DMS53 (cell line): Measurements from ENCODE around the gene ABHD17B.
"Not testable (repeated sequence)": the region's sequence is repeated elsewhere in the genome, so short reads cannot be mapped to it uniquely, and the experiment has no call there.

Experiments
- DNase-seq: peaks from one replicate; lab custom pipeline; 2025; lab: John Stamatoyannopoulos, UW

ABHD17B gene

DNA sequence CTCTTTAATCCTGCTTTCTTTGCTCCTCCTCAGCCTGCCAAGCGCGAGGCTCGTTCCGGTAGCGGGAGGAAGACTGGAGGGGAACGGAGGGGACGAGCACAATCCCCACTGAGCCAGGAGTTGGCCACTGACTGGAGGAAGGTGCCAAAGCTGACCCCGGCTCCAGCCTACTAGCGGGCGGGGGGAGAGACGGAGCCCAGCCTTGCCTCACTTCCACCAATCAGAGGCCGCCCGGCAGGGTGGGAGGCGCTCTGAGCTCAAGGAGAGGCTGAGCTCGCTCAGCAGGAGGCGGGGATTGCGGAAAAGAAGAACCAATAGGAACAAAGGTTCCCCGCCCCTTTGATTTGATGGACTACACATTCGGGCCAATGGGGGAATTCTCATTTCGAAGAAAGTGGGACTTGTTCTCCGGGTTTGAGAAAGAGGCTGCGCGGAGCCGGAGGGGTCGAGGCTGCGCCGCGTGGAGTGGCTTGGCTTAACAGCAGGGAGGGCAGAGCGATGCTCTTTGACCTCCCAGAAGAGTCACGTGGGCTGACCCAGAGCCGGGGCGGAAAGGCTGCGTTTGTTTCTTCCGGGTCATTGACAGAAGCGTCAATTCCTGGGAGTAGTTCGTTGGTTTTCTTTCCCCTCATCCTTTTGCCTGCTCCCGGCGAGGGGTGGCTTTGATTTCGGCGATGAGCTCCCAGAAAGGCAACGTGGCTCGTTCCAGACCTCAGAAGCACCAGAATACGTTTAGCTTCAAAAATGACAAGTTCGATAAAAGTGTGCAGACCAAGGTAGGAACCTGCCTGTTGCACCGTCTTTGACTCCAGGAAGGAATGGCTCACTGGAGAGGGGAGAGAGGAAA is at the start of gene ABHD17B, which contains the start of gene C9orf85:
TSS of gene ABHD17B (minus strand) at position 133 of the 847 bp plus-strand sequence. CDS start 36,113 bp downstream, outside the sequence.
TSS of gene C9orf85 (plus strand) at position 579 of the 847 bp plus-strand sequence. CDS start at position 675, 96 bp downstream.
- peak; percentile 99 for DNase-seq

DNA sequence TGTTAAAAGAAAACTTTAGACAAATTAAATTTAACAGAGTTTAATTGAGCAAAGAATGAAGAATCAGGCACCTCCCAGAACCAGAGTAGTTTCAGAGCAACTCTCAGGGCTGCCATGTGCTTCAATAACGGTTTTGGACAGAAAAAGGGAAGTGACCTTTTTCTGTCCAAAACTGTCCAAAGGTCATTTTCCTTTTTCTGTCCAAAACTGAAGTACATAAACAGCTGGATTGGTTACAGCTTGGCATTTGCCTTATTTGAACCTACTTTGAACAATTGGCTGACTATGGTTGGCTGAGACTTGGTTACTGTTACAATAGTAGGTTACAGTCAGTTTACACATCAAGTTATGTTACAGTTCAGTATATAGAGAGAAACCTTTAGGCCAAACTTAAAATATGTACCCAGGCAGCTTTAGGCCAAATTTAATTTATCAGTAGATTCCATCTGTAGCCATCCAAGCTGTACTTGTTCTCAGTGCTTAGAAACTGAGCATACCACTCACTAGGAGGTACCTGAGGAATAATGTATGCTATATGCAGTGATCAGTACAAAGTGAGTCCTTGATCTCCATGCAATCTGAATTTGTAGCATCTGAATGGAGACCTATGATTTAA is 44.4 kb upstream of the ABHD17B start:
- no peak for DNase-seq

DNA sequence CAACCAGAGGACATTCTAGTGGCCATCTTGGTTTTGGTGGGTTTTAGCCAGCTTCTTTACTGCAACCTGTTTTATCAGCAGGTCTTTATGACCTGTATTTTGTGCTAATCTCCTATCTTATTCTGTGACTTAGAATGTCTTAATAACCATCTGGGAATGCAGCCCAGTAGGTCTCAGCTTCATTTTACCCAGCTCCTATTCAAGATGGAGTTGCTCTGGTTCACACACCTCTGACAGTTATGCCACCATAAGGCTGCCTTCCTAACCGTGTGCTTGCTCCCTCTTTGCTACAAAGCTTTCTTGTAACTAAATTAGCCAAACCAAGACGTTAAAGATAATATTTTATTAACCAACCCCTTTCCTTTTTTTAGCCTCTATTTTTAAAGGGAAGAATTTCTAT is 43.7 kb upstream of the ABHD17B start:
- DNase-seq: not testable (repeated sequence)

DNA sequence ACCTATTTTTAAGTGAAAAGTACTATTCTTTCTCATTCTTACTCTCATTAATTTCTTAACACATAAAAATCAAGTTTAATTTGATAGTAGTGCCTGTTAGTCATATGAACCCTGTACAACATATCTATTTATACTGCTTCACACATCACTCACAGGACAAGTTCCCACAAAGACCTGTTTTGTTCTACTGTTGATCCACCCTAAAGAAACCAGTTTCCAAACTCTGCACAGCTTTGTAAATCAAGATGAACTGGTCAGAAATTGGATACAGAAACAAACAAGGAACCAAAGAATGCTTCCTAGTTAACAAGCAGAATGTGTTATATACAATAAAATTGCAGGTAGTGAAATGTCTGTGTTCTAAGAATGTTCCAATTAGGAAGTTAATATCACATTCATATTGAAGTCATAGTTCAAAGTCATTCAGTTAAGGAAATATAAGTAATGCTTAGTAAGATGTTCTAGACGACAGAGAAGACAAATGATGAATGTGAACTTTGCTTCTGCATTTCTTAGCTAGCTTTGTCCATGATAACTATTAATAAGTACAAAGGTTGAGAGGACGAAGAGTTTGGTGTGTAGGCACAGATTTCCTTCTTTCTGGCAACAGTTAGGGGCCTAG is 33.9 kb upstream of the ABHD17B start:
- no peak for DNase-seq

DNA sequence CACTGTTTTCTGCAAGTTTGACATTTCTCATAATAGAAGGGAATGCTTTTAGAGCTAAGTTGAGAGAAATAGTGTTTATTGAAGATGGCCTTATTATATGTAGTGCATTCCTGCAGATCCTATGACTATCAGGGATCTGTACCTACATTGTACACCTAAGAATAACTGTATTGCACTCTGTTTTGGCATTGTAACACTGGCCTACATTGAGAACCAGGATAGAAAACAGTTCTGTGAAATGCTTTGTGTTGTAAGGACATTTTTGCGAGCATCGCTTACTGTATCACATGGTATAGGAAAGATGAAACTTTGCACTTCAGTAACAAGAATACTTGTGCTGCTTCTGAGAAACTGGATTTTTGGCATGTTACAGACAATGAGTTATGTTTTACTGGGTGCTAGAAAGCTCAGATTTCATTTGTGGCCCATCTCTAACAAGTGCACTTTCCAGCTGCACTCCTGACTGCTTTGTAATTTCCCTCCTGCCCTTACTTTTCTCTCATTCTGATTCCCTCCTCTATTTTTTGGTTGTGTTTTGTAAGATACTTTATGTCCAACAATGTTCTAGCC is 31.1 kb upstream of the ABHD17B start:
- no peak for DNase-seq

DNA sequence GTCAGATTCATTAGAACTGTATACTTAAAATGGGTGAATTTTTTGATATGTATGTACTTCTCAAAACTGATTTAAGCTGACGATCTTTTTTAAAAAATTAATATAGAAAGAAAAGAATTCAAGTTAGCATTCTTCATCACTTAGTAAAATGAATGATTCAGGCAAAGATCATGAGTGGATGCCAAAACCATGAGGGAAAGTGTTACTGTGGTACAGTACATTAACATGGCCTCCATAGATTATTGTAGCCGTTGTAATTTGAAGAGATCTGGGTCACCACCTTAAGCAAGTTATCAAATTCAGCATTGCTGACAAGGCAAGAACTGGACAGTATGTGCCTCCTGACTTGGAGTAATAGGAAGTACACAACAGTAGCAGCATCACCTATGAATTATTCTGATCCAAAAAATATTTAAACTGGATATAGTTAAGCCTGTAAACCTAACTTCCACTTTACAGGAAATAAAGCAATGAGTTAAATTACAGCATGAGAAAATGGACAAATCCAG is 30.1 kb upstream of the ABHD17B start:
- DNase-seq: no peak

DNA sequence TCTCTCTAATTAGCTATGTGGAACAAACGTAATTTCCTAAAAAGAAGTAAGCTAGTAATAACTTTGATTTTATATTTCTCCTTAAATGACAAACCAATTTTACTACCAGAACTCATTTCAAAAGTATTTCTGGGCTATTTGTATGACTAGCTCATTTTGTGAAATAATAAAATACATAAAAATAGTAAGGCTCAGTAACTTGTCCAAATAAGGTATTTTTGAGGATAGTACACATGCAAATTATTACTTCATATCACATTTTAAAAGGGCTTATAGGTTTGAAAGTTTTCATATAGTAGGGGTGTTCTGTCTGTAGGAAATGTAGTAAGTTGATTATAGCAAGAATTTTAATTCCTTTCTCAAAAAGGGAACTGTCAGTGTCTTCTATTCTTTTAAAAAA is 26.9 kb upstream of the ABHD17B start:
- no peak for DNase-seq

DNA sequence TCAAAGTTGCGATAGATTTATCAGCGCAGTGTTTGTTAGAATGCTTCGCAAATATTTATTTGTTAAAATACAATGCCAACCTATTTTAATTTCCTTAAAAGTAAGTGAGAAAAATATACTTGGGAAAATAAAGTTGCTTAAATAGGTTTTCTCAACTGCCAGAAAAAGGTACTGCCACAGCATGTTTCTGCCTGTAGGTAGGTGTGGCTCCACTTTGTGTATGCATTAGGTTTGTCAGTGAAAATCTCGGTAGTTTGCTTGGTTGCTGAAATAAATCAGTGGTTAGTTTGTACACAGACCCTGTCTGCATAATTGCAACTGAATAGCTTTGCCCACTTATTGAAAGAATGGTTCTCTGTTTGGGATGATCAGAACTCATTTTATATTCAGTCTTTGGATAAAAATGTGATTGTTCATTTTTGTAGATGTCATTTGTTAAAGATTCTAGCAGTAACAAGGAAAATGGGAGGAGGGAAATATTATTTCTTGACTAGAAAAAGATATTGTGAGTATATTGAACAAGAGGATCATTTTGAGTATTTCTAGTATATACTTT is 26.2 kb upstream of the ABHD17B start:
- no peak for DNase-seq

DNA sequence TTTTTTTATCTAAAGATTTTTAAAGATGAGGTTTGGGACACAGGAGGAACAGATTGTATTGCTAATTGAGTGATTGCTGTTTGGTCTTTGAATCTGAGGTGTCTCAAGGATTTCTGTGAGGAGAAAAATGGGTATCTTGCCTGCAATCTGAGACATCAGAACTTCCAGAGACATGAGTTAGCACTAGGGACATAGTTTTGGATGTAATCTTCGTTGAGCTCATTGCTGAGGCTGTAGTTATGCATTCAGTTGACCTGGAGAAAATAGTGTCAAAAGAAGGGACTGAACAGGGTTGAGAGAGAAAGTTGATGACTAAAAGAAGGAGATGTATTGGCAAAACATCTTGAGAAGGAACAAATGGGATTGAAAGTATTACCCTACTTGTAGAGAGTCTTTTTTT is 25.1 kb upstream of the ABHD17B start:
- DNase-seq: no peak

DNA sequence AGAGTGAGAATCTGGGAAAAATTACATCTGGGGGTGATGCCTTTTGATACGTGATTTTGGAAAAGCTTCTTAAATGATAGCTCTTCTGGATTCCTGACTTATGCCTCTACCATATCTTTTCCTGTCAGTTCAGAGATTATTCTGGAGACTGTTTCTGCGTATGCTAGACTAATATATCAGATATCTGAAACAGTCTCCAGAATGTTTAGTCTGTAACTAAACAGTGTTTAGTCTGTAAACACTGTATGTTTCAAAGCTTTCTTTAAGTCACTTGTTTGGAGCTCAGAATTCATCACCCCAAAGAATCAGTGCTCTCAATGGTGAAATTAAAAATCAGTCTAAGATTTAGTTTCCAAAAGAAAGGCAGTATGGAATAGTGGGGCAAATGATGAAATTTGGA is 20.2 kb upstream of the ABHD17B start:
- DNase-seq: no peak

DNA sequence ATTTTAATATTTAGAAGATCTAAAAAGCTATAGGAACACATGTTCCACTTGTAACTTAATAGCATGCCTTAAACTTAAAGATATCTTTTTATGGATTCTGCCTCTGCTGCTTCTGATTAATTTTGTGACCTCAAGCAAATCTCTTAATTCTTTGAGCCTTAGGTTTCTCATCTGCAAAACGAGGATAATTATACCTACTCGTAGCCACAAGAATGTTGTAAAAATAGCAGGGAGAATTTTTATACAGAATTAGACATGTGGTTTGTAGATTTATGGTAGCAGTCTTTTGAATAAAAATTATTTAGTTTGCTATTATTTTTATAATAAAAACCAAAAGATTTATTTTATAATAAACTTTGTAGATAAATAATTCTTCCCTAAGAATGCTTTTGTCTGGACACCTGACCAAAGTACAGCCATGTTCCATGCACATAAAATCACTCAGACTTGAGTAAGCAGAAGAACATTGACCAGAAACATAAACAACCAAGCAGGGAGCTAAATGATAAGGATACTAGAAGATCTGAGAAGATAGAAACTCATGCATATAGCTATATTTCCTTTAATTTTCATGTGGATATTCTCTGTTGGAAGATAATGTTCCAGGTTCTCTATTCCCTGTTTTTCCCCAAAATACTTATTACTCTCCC is 18.9 kb upstream of the ABHD17B start:
- no peak for DNase-seq

DNA sequence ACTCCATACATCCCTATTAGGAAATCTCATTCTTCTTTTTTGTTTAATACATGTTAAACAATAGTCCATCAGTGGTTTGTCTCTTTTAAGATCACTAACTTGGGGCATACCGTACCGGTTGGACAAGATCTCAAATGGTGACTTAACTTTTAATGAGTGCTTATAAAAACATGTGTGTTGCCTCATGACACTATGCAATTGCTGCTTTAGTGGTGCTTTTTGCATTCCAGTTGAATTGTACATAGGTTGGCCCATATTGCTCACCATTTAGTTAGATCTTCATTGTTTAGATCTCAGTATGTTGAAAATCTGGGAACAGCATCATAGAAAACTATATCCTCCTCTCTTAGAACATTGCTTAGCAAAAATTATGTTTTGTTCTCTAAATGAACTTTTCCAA is 18.2 kb upstream of the ABHD17B start:
- DNase-seq: no peak

DNA sequence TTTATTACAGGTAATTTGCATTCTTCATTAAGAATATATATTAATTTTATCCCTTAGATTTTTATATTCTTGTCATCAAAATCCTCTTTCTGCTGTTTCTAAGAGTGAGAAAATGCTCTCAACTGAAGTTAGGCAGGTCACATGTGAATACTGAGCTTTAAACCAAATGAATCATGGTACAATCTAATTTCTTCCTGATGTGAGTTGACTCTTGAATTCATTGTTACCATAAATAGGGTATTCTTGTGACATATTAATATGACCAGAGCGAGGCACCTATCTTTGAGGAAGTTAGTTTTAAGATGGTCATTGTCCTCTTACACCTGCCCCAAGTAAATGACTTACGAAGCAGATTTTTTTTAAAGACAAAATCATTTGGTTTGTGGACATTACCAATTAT is 17.8 kb upstream of the ABHD17B start:
- DNase-seq: no peak

DNA sequence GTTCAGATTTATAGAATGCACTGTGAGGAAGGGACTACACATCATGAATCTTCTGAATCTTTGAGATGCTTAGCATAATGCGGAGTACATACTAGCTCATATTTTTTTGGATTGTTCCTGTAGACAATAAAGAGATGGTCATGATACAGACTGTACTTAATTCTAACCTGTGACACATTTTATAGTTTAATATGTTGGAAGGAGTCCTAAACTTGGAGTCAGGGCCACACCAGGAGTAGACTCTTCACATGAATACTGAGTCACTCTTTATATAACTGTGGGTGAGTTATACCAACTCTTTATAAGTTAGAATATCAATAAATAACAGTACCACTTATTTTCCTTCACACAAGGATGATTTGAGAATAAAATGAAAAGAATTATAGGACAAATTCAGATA is 17.4 kb upstream of the ABHD17B start:
- no peak for DNase-seq

DNA sequence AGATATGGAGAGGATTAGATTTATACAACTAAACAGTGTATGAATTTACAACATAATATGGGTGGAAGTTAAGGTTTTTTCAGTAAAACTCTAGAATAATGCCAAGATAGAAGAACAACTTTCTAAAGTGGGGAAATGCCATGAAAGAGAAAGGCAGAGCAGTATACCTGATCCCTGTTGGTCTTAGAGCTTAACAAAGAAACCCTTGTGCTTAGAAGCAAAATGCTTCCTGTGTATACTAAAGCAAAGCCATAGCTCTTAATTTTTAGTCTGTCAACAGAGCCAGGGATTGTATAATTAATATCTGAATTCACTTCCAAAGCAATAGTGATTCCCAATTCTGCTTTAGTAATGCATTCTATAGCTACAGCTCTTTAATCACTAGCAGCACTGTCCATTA is 14.8 kb upstream of the ABHD17B start:
- no peak for DNase-seq

DNA sequence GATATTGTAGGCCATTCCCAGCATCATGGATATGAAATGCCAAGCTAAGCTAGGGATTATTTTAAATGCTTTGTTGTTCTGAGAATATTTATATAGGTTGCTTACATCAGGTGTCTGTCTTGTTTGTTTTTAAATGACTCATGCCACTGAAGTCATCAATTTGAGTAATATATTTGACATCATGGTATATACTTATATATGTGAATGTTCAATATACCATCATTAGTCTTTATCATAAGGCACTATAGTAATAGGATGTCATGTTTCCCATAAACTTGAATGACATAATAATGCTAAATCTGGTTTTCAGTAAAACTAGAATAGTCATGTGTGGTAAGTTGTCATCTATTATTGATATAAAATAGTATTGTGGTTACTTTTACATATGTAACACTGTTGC is 13.6 kb upstream of the ABHD17B start:
- DNase-seq: peak; percentile 31

DNA sequence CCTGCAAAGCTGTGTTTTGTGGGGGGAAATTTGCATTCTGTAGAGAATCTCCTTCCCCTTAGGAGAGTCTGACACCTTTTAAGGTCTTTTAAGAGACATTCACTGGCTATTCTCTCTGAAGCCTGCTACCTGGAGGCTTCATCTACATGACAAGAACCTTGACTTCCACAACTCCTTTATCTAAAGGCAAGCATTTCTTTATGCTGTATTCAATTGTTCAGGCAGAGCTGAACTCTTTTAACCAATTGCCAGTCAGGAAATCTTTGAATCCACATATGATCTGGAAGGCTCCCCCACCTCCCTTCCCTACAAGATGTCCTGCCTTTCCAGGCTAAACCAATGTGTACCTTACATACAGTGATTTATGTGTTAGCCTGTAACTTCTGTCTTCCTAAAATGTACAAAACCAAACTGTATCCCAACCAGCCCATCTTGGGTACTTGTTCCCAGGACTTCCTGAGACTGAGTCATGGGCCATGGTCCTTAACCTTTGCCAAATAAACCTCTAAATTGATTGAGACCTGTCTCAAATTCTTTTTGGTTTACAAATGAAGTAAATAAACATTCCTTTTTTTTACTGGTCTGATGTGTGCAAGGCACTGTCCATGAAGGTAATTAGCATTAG is 10.3 kb upstream of the ABHD17B start:
- no peak for DNase-seq

DNA sequence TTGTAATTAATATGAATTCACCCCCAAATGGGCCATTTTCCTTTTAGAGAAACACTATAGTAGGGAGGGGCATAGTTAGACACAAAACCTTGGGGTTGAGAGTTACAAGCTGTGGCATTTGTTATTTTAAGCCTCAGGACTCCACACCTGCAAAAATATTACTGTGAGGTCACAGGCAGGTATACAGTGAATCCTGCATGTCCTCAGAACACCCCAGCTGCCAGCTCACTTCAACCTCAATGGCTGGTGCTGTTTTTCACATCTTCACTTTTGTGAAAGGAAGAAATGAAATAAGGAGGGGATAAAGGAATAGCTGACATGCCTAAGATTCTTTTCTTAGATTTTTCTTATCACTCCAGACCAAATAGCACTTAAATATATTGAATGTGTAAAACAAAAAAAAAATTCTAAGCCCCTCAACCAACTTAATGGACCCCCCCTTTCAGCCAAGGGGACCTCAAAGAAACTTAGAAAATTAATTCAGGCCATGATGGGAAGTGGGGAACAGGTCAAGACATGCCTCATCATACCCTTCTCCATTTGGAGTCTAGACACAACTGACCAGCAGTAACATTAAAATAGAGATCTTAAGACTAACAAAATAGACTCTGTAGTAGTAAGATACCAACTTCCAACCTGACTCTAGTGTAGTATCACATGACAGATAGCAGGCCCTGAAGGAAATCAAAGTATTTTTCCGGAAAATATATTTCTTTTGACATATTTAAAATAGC is 9.6 kb upstream of the ABHD17B start:
- DNase-seq: no peak

DNA sequence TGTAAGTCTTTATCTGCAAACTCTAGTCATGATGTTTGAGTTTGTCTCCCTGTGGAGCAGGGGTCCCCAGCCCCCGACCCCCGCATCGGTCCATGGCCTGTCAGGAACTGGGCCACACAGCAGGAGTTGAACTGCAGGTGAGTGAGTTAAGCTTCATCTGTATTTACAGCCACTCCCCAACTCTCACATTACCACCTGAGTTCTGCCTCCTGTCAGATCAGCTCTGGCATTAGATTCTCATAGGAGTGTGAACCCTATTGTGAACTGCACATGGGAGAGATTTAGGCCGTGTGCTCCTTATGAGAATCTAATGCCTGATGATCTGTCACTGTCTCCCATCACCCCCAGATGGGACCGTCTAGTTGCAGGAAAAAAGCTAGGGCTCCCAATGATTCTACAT is 7.4 kb upstream of the ABHD17B start:
- DNase-seq: no peak

DNA sequence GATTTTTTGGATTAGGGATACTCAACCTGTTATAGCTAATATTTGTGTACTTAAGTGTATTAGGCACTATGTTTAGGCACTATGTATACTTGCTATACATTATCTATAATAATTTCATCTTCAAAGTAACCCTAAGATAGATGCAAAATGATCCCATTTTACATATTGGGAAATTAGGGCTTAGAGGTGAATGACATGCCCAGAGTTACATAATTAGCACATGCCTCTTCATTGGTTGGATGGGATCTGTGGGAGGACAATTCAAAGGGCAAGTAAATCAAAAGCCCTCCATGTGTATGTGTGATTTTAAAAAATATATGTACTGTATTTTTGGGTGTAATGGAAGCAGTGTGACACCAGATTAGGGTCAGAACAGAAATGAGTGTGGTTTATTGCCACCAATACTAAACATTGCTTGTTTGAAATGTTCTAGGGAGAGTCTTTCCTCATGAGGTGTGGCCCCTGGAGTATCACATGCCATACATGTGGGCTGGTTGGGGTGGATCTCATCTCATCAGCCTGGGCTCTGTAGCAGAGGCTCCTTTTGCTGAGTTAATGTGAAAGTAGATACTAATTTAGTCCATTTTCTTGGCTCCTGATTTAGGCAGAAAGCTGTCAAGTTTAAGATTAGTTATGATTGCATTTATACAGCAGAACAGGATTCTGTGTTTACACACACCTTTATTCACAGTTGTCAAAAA is 6.0 kb upstream of the ABHD17B start:
- DNase-seq: no peak
